Measurements from ENCODE around the gene PICALM.

GRCh38 chr11:85939099-85940015, 129.5 kb downstream of the PICALM start:
- TF ChIP-seq ZZZ3 (CRISPR knock-in tag; IDR thresholded peaks at IDR 0.05; ENCODE audit: borderline replicate concordance) (no peak), ZNF317 (CRISPR knock-in tag; IDR thresholded peaks at IDR 0.05) (no peak), FOXM1 (CRISPR knock-in tag; IDR thresholded peaks at IDR 0.05) (no peak)
